ENCODE measurements around the gene DBNDD2. TPM values are rescaled to one million over a fixed set of nuclear protein-coding genes. Genes with fewer than 3 reads are reported as not detected.
A peak's percentile ranks its signal among the peaks of the same experiment; 100 is the strongest.

Gene DBNDD2
- total RNA-seq, 1 donor from 2014 or later, result 18.2 TPM

DNA sequence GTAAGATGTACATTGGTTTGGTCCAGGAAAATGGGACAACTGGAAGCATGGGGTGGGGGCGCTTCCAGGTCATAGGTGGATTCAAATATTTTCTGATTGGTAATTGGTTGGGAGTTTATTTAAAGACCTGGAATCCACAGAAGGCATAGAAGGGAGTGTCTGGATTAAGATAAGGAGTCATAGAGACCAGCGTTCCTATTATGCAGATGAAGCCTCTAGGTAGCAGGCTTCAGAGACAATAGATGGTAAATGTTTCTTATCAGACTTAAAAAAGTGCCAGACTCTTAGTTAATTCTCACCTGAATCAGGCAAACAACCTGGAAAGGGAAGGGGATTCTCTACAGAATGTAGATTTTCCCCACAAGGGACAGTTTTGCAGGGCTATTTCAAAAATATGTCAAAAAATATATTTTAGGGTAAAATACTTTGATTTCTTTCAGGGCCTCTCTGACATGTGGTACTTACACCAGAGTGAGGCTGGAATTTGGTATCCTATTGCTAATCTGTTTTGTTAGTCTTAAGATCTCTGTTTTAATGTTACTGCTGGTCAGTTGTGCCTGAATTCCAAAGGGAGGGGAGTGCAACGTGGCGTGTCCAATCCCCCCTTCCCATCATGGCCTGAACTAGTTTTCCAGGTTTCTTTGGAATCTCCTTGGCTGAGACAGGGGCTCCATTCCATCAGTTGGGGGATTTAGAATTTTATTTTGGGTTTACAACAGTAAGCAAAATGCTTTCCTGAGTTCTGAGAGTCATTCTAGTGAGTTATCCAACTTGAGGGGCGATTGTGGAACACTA is 33.0 kb downstream of the DBNDD2 start:
- no peaks in the 10 kb centered on the region for H3K36me3 ChIP-seq (ENCODE audit: control insufficient read depth, insufficient read depth, low read length)
- no peak overlapping the region for H3K4me3 ChIP-seq (ENCODE audit: low read depth, low read length)
- TF ChIP-seq, protein P1, sequence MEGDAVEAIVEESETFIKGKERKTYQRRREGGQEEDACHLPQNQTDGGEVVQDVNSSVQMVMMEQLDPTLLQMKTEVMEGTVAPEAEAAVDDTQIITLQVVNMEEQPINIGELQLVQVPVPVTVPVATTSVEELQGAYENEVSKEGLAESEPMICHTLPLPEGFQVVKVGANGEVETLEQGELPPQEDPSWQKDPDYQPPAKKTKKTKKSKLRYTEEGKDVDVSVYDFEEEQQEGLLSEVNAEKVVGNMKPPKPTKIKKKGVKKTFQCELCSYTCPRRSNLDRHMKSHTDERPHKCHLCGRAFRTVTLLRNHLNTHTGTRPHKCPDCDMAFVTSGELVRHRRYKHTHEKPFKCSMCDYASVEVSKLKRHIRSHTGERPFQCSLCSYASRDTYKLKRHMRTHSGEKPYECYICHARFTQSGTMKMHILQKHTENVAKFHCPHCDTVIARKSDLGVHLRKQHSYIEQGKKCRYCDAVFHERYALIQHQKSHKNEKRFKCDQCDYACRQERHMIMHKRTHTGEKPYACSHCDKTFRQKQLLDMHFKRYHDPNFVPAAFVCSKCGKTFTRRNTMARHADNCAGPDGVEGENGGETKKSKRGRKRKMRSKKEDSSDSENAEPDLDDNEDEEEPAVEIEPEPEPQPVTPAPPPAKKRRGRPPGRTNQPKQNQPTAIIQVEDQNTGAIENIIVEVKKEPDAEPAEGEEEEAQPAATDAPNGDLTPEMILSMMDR (IDR thresholded peaks at IDR 0.05; ENCODE audit: insufficient read depth, low read length, severe bottlenecking), result no peak
- DNase-seq (ENCODE audit: low read depth), result no peak
- FAIRE-seq, result no peak
- no peaks in the 10 kb centered on the region for H3K27me3 ChIP-seq (ENCODE audit: control insufficient read depth, insufficient read depth, low read length)

DNA sequence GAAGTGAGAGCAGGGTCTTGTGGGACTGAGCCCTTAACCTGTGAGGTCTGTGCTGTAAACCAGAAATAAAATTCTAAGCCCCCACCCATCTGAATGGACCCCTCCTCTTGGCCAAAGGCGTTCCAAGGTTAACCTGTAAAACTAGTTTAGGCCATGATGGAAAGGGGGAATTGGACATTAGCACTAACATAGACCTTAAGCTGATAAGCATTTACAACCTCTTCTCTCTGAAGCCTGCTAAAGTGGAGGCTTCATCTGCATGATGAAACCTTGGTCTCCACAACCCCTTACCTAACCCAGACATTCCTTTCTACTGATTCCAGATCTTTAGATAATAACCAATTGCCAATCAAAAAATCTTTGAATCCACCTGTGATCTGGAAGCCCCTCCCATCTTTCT is 33.7 kb downstream of the DBNDD2 start:
- H3K27me3 ChIP-seq (ENCODE audit: control insufficient read depth, insufficient read depth, low read length), result no peaks in the 10 kb centered on the region
- no peak for DNase-seq (ENCODE audit: low read depth)
- H3K4me3 ChIP-seq (ENCODE audit: low read depth, low read length), result no peak overlapping the region
- no peak for FAIRE-seq
- TF ChIP-seq, protein P1 (IDR thresholded peaks at IDR 0.05; ENCODE audit: insufficient read depth, low read length, severe bottlenecking), result no peak
- no peaks in the 10 kb centered on the region for H3K36me3 ChIP-seq (ENCODE audit: control insufficient read depth, insufficient read depth, low read length)

DNA sequence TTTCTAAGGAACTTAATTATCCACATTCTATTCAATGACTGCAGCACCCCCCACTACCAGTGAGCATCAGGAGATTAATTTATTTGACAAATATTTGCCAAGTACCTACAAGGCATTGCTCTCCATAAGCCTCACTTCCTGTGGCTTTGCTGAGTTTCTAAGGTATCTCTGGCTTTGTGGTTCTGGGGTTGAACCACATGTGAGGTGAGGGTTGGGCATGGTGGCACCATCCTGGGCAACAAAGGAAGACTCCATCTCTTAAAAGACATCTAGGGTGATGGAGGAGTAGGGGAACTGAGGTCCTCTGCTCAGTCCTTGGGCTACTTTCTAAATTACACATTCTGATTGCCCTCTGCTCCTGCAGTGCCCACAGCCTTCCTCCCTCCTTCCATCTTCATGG is 36.0 kb downstream of the DBNDD2 start:
- Histone ChIP-seq H3K36me3 (ENCODE audit: control insufficient read depth, insufficient read depth, low read length) (no peaks in the 10 kb centered on the region), H3K4me3 (ENCODE audit: low read depth, low read length) (no peak overlapping the region), H3K27me3 (ENCODE audit: control insufficient read depth, insufficient read depth, low read length) (no peaks in the 10 kb centered on the region)
- DNase-seq (ENCODE audit: low read depth), result no peak
- no peak for FAIRE-seq
- TF ChIP-seq, protein P1 (IDR thresholded peaks at IDR 0.05; ENCODE audit: insufficient read depth, low read length, severe bottlenecking), result no peak

DNA sequence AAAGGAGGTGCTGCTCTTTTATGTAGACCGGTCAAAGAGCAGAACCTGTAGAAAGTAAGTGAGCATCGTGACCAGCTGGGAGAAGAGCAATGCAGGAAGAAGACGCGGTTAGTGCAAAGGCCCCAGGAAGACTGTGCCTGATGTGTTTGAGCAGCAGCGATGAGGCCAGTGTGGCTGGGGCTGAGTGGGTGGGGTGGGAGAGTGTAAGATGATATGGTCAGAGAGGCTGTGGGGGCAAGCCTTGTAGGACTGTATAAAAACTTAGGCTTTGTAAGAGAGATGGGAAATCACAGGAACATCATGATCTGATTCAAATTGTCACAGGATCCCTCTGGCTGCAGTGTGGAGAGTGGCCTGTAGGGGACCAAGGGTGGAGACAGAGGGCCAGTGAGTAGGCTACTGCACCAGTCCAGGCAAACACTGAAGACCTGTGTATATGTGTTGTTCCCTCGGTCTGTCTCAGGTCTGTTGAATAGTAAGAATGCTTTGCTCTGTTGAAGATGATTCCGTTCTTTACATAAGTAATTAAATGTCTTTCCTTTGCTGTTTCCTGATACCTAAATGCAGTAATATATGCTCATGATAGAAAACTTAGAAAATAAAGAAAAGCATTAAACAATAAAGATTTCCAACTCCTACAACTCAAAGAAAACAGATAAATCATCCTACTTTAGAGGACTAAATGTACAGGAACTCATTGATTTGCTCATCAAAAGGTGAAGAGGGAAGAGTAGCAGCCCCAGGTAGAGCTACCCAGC is 37.9 kb downstream of the DBNDD2 start:
- DNase-seq (ENCODE audit: low read depth), result no peak
- no peak for FAIRE-seq

DNA sequence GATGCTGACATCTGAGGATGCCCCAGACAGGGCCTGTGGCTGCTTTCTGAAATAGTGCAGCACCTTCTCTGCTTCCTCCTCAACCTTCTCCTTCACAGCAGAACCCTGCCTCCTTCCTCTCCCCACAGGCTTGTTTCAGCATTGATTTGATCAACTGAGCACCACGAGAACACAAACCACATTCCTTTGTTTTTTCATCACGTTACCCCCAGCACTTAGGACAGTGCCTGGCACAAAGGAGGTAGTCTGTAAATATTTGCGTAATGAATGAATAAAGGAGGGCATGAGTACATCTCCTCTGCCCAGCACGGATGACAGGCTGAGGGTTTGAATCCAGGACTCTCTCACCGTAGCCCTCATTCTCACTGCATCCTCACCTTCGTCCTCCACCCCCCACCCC is 40.2 kb downstream of the DBNDD2 start:
- TF ChIP-seq, protein P1 (IDR thresholded peaks at IDR 0.05; ENCODE audit: insufficient read depth, low read length, severe bottlenecking), result no peak
- FAIRE-seq (no peak), DNase-seq (ENCODE audit: low read depth) (peak; percentile 37)
- H3K36me3 ChIP-seq (ENCODE audit: control insufficient read depth, insufficient read depth, low read length), result no peaks in the 10 kb centered on the region
- H3K27me3 ChIP-seq (ENCODE audit: control insufficient read depth, insufficient read depth, low read length), result peaks cover 3% of the 10 kb centered on the region
- H3K4me3 ChIP-seq (ENCODE audit: low read depth, low read length), result no peak overlapping the region

More for the DNA sequence above, 37.9 kb downstream of the DBNDD2 start:
- Histone ChIP-seq H3K36me3 (ENCODE audit: control insufficient read depth, insufficient read depth, low read length) (no peaks in the 10 kb centered on the region), H3K4me3 (ENCODE audit: low read depth, low read length) (no peak overlapping the region), H3K27me3 (ENCODE audit: control insufficient read depth, insufficient read depth, low read length) (no peaks in the 10 kb centered on the region)
- TF ChIP-seq, protein P1 (IDR thresholded peaks at IDR 0.05; ENCODE audit: insufficient read depth, low read length, severe bottlenecking), result peak; percentile 49
